HG03442 (cell line): ENCODE results near the gene CXXC5.

Experiments used
- ATAC-seq: cut with Tn5 transposase; IDR thresholded peaks from one replicate; pipeline ENCODE4 v1.9.1; 2021; ENCODE audit warnings: mild to moderate bottlenecking, moderate library complexity; ENCODE audit not compliant: unreplicated experiment

The CXXC5 gene

GRCh38 chr5:139638090-139638735 lies 9.9 kb upstream of the CXXC5 start:
- ATAC-seq = no peak

DNA sequence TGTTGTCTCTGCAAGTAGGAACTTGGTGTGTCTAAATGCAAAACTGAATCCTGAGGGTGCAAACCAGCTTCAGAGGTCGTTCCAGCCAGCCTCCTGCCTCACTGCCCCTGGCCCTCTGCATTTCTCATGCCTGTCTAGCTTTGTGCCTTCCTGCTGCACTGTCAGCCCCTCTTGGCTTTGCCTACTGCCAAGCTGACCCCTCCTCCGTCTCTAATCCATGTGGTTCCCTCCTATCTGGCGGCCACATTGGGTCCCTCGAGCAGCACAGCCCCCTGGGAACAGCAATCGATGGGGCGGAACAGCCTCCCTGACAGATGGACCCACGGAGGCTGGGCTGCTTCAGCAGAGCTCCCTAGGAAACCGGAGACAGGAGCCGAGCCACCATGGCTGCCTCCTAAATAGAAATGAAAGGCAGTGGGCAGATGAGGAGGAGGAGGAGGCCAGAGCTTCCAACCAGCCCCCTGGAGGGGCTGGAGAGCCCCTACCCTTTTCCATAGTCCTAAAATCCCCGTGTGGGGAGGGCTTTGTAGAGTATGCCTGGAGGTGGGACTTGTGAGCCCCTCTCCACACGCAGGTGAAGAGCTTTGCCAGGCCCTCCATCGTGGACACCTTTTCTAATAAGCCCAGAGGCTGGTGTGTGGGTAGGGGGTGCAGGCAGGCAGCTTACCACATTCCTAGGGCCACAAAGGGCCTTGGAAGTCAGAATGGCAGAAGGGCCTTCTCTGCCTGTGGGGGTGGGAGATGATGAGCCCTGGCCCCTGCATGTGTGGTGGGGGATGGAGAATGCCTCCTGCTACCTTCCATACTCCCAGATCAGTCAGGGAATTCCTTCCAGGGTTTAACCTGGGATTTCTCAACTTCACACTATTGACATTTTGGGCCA lies 9.2 kb upstream of the CXXC5 start:
- ATAC-seq = no peak

GRCh38 chr5:139639619-139640380 lies 8.3 kb upstream of the CXXC5 start:
- ATAC-seq = no peak

DNA sequence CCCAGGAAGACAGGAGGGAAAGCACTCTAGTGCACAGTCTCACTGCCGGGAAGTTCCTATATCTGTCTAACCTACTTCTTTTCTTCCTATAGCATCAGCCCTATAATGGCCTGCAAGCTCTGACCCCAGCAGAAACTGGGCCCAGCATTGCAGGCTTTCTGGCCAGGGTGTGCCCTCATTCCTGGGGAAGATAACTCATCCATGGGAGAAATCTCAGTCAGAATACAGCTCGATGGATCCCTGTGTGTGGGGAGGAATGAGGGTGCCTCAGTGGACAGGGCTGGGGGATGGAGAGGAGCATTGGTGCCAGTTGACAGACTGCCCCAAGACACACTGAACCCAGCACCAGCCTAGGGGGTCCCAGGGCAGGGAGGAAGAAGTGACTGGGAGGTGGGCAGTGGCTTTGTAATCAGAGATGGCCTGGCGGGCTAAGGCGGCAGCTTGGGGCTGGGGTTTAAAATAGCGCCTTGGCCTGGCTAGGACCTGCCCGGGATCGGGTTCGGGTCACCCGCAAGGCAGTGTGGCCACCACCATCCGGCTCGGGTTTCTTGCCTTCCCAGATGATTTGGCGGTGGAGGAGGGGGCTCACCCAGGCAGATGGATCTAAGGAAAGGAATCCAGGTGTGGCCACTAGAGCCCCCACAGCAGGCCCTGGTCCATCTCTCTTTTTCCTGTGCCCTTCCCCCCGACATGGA lies 7.6 kb upstream of the CXXC5 start:
- ATAC-seq = no peak

GRCh38 chr5:139641116-139642080 lies 6.8 kb upstream of the CXXC5 start:
- no peak for ATAC-seq

DNA sequence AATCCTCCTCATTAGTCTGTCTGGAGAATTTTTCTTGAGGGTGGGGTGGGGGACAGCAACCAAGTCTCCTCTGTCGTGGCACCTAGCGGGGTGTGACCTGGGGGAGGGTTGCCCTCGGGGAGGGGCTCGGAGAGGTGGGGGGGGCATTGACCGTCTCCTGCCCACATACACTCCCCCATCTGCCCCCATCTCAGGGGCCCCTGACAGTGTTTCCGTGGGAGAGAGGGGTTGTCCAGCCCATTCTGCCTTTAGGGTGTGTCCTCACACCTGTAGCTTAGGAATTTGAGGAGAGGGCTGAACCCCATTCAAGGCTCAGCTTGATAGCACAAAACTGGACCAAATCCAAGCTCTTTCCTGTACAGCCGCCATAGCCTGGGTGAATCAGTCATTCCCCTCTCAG lies 5.9 kb upstream of the CXXC5 start:
- no peak for ATAC-seq

- ATAC-seq = no peak
Observed at GRCh38 chr5:139642891-139643871, 5.0 kb upstream of the CXXC5 start.

GRCh38 chr5:139644001-139644456 lies 4.1 kb upstream of the CXXC5 start:
- ATAC-seq = no peak

DNA sequence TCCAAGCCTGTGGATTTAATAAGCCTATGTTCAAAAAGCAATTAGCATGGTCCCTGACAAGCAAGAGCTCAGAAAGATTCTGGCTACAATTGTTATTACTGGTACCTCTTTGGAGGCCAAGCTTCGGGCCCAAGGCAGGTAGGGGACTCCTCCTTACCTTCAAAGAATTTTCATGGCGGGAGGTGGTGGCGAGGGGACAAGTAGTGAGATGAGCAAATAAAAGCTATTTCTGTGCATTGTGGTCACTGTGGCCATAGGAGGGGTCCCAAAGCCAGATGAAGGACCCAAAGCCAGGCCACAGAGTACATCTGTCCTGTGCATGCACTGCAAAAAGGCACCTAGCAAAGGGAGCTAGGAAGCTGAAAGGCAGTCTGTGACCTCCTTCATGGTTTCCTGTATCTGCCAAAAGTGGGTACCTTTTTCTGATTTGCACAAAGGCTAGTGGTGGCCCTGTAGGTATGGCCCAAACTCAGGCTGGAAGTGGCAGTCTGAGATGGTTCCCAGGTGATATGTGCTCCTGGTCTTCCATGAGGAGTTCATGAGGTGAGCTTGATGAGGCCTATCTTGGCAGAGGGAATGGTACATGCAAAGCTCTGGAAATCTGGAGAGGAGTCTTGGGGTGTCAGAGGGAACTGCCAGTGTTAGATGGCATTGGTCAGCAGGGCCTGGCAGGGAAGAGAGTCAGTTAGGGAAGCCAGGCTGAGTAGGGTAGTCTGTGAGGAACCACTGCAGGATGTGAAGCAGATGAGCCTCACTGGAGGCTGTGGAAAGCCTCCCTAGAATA lies 3.3 kb upstream of the CXXC5 start:
- no peak for ATAC-seq

GRCh38 chr5:139645430-139645871 lies 2.7 kb upstream of the CXXC5 start:
- ATAC-seq = no peak

DNA sequence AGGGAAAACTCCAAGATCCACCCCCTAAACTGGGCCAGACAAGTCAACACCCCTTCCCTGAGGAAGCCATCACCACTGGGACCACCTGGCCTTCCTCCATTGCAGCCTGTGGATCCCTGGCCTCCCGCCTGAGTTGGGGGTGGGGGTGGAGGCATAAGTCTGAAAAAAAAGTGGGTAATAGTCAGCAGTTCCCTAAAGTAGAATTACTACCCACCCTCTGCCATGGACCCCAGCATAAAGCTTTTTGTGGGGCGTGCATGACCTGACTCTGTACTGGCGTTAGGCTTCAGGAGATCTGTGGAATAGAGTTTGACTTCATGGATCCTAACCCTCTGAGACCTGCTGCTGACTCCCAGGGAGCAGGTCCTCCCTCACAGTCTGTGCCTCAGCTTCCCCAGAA lies 2.0 kb upstream of the CXXC5 start:
- ATAC-seq = no peak

DNA sequence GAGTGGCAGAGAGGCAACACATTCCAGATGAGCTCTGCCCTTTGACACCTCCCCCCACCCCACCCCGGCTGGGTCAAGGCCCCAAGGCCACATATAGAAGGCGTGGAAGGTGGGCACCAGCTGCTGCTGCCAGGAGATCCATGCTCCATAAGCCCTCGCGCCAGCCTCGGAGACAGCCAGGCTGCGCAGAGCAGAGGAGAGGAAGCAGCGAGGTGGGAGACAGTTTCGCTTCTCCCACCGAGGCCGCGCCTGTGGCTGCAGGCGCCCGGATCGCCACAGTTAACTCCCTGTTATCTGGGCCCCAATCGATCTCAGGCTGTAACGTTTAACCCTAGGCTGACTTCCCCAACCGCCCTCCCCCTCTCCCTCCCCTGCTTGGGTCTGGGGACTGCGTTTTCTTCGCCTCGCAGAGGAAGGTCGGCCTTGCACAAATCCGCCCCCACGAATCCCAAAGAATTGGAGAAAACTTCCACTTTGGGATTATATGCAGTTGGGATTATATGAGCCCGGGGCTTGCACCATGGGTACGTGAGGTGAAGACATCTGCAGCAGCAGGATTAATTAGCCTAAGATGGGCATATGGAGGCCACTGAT lies 1.1 kb upstream of the CXXC5 start:
- ATAC-seq = no peak

DNA sequence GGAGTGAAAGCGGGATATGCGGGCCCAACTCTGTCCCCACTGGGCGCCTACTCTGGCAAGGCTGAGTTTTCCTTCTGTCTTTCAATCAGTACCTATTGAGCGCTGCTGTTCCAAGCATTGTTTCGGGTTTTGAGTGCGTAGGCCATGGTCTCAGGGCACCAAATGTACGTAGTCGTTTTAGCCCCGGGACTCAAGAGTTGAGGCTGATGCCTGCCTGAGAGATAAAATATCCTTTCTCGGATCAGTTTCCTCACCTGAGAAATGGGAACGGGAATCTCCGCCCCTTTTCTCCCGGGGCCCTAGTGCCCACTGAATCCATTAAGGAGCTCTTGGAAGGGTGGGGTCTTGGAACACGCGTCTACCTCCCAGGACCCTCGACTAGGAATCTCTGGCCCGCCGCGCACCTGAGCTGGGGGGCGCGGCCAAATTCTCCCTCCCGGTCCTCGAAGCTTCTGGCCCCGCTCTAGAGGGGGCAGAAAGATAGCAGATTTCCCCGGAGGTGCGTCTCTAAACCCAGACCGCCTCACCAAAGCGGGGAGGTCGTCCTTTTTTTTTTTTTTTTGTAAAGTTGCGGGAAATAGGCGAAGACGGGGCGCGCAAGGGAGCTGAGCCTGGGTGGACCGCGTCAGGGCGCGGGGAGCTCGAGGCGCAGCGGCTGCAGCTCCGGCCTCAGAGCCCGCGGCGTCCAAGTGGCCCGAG lies 494 bp upstream of the CXXC5 start:
- ATAC-seq = no peak

GRCh38 chr5:139649082-139649991 lies 1.2 kb downstream of the CXXC5 start:
- no peak for ATAC-seq

DNA sequence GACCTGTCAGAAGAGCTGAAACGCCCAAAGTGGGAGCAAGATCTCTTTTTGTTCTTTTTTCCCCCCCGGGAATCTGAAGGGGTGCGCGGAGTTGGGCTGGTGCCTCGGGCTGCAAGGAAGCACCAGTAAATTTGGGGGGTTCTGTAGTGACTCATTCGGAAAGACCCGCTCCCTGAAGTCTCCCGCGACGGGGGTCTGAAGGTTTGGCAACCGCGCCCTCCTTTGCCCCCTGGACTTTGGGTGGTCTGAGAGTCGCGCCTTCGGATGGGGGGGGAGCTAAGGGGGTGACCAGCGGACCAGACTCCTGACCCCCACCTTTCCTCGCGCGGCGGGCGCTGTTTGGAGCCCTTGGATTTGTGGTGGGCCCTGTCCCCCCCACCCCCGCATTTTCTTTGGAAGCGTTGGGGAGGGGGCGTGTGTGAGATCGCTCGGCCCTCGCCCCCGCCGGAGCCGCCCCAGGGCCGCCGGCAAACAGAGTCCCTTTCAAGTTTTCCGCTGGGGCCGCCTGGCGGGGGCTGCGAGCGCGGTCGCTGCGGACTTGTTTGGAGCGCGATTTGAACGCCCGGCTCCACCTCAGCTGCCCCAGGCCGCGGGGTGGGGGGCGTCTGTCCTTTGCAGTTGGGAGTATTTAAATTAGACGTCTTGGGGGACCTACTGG lies 2.0 kb downstream of the CXXC5 start:
- no peak for ATAC-seq
